SK-N-DZ (cell line): ENCODE results near the gene PPT2.
"Not testable (repeated sequence)": the region's sequence is repeated elsewhere in the genome, so short reads cannot be mapped to it uniquely, and the experiment has no call there.

Source experiments
- DNase-seq: peaks from one replicate; pipeline ENCODE4 v3.0.0-alpha.2; 2015; ENCODE audit warnings: low spot score

The PPT2 gene

DNA sequence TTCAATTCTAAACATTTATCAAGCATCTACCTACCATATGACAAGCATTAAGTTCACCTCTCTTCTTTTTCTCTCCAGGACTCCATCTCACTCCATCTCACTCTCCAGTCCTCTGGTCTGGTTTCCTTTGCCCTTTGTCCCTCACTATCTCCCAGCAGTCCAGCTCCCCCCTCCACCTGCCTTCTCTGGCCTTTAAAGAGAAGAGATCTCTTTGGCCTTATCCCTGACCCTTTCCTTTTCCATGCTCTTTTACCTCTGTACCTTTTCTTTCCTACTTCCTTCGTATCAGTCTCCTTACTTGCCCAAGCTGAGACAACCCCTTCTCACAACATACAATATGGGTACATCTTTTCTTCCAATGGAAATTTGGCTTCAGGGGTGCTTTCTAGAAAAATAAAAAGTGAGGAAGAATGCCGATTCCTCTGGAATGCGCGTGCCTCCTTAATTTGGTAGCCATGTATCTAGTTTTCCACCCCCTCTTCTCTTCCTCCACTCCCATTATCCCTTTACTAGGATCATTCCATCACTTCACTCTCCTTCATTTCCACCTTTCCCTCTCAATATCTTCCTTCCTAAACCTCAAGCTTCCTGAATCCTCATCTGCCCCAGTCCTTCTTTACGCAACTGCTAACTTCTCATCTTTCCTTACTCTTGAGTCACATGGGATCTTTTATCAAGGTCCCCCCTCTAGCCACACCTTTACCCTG lies 22.7 kb downstream of the PPT2 start:
- DNase-seq: no peak

DNA sequence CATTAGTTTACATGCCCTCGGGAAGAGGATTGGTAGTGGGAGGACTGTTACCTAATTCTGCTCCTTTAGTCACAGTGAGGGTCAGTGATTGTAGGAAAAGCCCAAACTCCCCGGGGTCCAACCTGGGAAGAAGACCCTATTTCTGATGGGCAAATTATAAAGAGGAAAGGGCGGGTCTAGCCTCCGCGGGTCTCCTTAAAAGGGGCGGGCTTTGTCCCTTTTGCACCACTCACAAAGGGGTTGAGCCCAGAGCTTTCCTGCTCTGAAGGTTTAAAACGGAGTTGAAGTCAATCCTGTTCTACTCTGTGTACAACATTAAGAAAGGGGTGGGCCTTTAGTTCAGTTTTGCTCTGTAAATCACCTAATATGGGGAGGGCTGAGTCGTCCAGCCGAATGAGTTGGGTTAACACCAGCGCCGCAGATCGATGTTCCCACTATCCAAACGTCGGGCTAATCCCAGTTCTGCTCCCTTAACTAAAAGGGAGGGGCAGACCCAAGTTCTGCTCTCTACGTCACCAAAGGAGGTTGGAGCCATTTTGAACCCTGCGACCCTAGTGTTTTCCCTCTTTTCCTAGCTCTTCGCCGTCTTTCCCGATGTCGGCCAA lies 23.3 kb downstream of the PPT2 start:
- DNase-seq: peak; percentile 84

DNA sequence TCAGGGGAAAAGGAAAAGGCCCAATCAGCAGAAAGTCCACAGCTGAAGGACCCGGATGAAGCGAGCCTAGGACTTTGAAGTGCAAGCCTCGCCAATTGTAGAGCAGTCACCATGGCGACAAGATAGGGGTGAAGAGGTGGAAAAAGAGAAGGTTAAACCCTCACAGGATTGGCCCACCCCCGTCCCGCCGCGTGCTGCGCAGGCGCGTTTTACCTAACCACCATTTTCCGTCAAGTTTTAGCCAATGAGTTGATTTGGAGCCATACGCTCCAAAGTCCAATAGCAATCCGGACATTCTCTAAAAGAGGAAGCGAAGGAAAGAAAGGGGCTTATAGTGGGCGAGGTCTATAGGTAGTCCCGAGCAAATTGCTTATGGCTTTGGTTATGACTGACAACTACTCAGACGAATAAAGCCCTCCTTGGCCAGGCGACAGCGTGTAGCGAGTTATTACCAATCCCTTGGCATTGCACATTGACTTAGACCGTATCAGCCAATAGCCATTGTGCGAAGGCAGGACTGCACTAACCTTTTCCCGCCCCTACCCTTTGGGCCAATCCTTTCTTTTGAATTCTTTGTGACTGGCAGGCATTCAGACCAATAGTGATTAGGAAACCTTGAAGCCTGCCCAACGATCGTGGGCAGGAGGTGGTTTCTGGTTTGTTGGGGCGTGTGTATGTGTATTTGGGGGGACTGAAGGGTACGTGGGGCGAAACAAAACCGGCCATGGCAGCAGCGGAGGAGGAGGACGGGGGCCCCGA lies 24.0 kb downstream of the PPT2 start, which contains the start of gene RNF5:
Gene RNF5 (plus strand): TSS at position 618 of the 759 bp plus-strand sequence. CDS start 107 bp downstream, at position 725.
- peak; percentile 100 for DNase-seq

DNA sequence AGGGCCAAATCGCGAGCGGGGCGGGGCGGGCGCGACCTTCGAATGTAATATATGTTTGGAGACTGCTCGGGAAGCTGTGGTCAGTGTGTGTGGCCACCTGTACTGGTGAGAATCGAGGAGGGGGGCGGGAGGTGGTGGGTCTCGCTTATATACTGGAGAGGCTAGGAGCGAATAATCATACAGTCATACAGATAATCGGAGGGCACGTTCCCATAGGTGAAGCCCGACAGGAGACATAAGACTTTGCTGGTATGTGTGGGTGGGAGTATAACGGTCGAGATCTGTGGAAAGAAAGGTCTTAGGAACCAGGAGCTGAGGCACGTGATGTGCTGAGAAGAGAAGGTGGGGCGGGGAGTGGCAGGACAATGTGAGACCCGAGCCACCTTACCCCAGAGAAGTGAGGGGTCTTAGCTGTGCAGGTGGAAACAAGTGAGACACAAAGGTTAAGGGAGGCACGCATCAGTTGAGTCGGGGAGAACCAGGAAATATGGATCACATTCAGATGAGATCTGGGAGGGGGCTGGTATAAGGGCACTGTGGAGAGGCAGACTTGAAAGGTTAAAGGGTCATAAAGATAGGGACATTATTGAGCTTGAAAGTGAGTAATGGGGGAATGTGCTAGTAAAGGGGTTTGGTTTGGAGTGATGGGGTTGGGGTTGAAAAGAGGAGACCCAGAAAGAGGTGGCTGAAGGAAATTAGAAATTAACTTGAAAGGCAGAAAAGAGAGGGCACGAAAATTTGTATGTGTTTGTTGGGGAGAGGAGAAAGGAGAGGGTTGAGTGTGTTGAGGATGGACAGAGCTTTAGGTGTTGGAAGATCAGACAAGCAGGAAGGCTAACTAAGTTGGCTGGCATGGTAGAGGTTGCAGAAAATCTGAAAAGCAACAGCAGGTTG lies 24.9 kb downstream of the PPT2 start:
- no peak for DNase-seq

DNA sequence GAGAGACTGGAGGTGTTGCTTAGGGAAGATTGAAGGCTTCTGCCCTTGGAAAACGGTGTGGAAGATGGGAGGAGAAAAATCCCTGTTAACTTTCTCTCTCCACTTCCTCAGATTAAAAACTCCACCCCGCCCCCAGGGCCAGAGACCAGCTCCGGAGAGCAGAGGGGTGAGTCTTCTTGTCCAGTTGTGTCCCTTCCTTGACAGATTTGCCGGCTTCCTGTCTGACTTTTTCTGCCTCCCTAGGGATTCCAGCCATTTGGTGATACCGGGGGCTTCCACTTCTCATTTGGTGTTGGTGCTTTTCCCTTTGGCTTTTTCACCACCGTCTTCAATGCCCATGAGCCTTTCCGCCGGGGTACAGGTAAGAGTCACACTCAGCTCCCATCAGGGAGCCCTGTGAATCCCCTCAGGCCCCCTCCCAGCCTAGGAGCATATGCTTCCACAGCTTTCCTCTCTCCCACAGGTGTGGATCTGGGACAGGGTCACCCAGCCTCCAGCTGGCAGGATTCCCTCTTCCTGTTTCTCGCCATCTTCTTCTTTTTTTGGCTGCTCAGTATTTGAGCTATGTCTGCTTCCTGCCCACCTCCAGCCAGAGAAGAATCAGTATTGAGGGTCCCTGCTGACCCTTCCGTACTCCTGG lies 25.9 kb downstream of the PPT2 start:
- no peak for DNase-seq

DNA sequence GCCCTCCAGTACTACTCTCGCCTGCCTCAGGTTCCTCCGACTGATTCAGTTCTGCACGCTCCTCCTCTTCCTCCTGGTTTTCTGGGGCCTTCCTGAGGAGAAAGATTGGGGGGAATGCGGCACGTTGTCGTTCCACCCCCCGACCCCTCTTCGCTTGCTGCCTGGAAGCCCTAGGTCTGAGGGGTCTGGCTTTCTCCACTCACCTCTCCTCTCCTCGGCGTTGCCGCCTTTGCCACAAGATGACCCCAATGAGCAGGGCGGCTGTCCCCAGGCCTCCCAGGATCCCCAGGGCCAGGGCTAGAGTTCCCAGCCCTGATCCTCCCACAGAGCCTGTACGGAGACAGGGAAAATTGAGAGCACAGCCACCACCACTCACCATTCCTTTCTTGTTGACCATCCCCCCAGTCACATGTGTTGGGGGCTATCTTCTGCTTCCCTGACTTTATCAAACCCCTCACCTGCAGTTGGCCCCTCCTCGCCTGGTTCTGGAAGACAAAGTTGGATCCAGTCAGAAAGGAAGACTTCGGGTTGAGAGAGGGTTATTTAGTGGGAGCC lies 27.3 kb downstream of the PPT2 start:
- DNase-seq: no peak

DNA sequence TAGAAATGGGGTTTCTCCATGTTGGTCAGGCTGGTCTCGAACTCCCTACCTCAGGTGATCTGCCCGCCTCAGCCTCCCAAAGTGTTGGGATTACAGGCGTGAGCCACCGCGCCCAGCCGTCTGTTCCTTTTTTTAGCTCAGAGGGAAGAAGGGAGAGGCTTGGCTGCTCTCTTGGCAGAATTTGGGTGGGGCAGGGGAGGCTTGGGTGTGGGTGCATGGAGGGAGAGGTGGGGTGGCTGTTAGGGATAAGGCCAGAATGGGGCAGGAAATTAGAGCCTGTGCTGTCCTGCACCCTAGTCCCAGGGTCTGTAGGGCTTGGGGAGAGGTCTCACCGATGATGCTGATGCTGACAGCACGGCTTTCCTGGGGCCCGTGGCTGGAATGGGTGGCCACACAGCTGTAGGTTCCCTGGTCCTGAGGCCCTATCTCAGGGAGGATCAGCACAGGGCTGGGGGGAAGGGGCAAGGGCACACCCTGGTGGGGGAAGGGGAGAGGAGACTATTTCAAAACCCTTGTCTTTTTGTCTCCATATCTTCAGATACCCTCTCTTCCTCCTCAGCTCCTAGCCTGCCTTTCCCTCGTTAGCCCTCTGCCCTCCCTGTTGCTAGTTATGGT lies 28.1 kb downstream of the PPT2 start:
- no peak for DNase-seq

DNA sequence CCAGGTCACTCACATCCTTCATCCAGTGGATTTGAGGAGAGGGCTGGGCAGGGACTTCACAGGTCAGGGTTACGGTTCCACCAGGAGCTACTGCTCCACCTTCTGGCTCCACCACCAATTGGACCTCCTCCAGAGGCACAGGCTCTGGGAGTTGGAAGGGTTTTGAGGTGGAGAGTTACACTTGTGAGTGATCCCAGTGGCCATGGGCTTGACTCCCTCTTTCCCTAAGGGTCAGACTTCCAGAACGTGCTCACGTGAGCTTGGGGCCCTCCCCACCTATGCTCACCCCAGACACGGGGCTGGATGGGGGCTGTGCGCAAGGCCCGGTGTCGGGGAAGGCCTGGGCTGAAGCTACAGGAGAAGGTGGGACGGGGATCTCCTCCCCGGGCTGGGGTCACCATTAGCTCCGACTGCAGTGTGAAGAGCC lies 28.6 kb downstream of the PPT2 start:
- no peak for DNase-seq

DNA sequence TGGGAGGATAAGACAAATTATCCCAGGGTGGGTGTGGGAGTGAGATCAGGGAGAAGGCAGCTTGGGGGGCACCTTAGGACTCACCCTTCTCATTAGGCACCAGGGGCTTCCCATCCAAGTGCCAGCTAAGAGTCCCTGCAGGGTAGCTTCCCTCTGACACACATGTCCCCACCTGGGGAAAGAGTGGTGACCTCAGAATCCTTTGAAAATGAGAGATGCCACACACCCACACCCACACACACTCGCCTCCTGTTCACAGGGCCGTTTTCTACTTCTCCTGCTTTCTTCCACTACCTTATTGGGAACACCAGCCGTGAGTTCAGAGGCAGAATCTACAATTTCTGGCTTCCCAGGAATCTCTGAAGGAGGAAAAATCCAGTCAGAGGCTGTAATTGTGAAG lies 29.1 kb downstream of the PPT2 start:
- DNase-seq: no peak

DNA sequence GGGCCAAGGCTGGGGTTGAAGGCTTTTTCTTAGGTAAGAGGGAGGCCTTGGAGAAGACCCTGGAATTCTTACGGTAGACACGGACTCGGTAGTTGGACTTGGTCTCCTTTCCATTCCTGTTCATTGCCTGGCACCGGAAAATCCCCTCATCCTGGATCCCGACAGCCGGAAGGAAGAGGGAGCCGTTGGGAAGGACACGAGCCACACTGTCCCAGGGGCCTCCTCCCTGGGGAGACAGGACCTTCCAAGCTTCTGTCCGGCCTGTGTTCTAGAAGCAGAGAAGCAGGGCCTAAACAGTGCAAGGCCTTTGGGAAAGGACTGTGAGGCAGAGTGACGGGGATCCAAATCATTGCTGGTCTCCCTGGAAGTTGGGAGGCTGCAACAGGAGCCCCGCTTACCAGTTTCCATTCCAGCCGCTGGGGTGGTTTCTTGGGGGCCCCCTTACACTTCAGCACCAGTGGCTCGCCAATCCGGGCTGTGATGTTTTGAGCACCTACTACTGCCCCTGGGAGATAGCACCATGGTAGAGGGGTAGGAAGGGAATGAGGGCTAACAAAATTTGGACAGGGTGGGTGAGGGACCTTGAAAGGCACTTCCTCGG lies 29.6 kb downstream of the PPT2 start:
- no peak for DNase-seq

DNA sequence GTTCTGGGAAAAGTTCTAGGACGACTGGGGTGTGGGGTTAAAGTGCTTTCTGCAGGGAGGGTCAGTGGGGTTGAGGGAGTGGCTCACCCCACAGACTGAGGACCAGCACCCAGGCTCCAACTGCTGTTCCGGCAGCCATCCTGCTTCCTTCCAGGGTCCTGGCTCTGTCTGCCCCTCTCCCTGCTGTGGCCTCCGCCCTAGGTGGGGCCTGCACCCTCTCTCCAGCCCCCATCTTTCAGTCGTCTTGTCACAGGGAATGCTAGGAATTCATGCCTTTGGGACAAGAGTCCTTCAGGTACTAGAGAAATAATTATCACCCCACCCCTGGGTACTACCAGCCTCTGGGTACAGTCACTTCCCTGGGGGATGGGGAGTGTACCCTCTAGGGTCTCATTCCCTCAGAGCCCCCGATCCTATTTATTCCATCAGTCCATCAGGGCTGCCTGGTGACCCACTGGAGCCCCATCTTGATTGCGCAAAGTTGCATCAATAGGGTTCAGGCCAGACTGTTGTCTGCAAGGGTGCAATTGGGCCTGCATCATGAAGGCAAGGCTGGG lies 30.2 kb downstream of the PPT2 start, which contains the start of gene AGER:
Gene AGER (minus strand): TSS at position 170 of the 557 bp plus-strand sequence. CDS start 31 bp downstream, at position 139.
- no peak for DNase-seq

DNA sequence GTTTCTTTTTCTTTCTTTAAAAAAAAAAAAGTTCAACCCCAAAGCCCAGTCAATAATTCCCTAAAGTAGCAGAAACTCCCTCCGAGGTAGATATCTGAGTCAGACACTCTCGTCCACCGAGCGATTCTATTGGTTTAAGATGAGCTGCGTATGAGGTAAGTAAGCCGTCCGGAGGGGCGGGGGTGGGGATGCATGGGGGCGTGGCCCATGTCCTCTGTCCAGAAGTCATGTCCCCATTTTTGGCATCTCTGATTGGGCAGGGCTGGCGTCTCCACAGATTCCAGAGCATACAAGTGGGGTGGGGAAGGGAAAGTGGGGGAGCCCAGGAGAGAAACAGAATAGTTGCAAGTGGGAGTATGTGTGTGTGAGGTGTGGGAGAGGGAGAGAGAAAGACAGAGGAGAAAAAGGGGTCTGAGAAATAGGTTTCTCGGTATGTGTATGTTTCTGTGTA lies 31.8 kb downstream of the PPT2 start:
- peak; percentile 47 for DNase-seq

DNA sequence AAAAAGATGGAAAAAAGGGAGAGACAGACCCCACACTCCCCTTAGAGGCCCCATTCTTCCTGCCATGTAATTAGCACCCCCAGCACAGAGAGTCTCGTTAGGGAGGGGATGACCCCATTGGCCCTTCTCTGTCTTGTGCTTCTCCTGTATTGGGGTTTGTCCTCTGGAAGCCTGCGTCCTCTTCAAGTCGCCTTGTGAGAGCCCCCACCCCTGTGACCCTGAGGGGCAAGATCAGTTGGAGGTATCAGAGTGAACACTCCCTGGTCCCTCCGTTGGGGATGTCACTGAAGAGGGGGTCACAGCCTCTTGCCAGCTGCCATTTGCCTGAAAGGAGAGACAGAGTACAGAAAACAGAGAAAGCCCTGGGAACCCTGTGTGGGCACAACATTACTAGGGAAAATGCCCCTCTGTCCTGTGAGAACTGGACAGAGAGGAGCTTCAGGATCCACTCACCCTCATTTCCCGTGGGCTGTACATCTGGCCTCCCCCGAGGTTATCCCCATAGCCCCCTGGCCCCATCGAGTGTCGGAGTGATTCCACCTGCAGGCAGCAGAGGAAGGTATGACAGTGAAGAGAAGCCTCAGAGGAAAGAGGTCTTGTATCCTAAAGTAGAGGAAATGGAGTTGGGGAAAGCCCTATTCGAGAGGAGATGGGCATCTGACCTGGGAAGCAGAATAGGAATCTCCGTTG lies 32.4 kb downstream of the PPT2 start:
- DNase-seq: not testable (repeated sequence)

DNA sequence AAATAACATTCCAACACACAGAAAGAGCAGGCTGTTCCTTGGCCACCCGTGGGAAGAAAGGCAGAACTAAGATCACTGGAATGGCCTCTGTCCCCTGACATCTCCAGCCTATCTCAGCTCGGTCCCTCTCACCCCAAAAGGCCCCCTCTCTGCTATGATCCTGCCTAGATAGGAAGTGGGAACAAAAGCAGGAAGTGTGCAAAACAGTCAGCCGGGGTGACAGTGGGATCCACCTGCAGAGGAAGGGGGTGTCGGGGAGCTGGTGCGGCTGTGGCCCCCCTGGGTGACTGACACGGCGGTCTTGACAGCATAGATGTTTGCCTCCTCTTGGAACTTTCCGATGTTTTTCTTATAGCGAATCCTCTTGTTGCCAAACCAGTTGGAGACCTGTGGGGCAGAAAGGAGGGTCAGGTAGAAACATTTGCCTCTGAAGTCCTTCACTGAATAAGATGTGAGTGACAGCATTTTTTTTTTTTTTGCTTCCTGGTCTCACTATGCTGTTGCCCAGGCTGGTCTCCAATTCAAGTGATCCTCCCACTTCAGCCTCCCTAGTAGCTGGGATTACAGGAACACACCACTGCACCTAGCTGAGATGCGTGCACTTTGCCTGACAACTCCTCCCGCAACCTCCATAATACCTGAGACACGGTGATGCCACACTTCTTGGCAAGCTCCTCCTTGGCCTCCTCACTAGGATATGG lies 33.2 kb downstream of the PPT2 start:
- no peak for DNase-seq

DNA sequence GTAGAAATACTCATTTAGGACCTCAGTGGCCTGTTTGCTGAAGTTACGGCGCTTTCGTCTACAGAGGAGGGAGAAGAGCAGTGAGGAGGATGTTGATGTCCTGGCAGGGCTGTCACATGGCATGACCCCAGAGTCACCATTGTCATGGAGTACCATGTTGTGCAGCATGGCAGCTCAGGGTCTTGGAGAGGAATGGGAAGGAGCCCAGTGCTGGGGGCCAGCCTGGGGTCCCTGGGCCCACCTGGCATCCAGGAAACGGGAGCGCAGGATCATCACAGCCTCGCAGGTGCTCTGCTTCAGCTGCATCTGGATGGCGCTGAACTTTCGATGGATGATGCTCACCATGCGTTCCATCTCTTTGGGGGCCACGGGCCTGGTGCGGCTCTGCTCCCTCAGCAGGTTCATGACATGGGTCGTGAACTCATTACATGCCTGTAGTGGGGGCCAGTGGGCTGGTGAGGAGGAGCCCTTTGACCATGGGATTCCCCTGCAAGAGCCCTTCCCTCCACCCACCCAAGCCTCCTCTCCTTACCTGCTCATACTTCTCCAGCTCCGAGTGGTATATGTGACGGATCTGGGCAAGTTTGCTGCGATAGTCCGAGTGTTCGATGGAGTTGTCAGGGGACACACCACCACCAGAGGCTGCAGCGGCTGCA lies 33.9 kb downstream of the PPT2 start:
- DNase-seq: not testable (repeated sequence)

DNA sequence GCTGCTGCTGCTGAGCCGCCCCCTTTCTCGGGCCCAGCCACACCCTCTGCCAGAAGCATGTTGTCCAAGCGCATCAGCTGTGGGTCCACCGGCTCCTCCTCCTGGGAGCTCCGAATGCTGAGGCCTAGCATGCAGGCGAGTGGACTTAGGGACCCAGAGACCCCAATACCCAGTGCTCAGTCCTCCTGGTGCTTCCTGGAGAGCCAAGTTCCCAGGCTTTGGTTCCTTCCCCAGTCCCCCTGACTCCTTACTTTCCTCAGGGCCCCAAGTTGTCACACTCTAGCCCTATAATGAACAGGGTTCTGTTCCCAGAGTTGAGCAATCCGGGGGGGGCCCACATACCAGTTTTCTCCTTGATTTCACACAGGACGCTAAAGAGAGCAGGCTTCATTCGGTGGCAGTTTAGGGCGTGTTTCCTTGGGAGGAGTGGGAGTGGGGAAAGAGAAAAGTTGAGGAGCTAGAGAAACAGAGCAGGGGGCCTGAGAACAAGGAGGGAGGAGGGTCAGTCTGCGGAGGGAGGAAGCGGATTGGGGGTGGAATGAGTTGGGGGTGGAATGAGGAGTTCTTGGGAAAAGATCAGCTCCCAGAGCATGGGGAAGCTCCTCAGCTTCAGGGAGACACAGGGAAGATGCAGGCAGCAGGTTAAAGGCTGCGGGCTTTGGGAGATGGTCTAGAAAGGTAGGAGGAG lies 34.6 kb downstream of the PPT2 start:
- DNase-seq: no peak
